ENCODE measurements around the gene CHAD.

CHAD gene

GRCh38 chr17:50468304-50469207 is at the start of gene CHAD:
TSS of gene CHAD (minus strand) at chr17:50468880. CDS start at chr17:50468813, 67 bp downstream.
- DNase-seq, result no peak

GRCh38 chr17:50517504-50518383 is 49.1 kb upstream of the CHAD start:
- DNase-seq, result no peak

- DNase-seq, result no peak
Measured at GRCh38 chr17:50517011-50517410, 48.3 kb upstream of the CHAD start.

GRCh38 chr17:50514936-50515702 is 46.4 kb upstream of the CHAD start:
- DNase-seq, result no peak

- no peak for DNase-seq
Measured at GRCh38 chr17:50514388-50514787, 45.7 kb upstream of the CHAD start.

- no peak for DNase-seq
Measured at GRCh38 chr17:50513495-50513894, 44.8 kb upstream of the CHAD start.

- DNase-seq, result no peak
Measured at GRCh38 chr17:50511058-50511457, 42.4 kb upstream of the CHAD start.

- DNase-seq, result no peak
Measured at GRCh38 chr17:50508573-50509460, 40.1 kb upstream of the CHAD start.

- peak; percentile 70 for DNase-seq
Measured at GRCh38 chr17:50507871-50508572, 39.3 kb upstream of the CHAD start, which contains the start of gene MYCBPAP. TSS of gene MYCBPAP (plus strand) at chr17:50508439. CDS start at chr17:50508675, 236 bp downstream.

GRCh38 chr17:50506298-50506697 is 37.6 kb upstream of the CHAD start:
- no peak for DNase-seq

GRCh38 chr17:50505591-50506130 is 37.0 kb upstream of the CHAD start:
- DNase-seq, result no peak

GRCh38 chr17:50502301-50502990 is 33.8 kb upstream of the CHAD start:
- no peak for DNase-seq

GRCh38 chr17:50501054-50501453 is 32.4 kb upstream of the CHAD start:
- no peak for DNase-seq

GRCh38 chr17:50499721-50500120 is 31.0 kb upstream of the CHAD start:
- DNase-seq, result no peak

- DNase-seq, result no peak
Measured at GRCh38 chr17:50499270-50499669, 30.6 kb upstream of the CHAD start.

- DNase-seq, result no peak
Measured at GRCh38 chr17:50498021-50498874, 29.6 kb upstream of the CHAD start.

GRCh38 chr17:50495918-50496317 is 27.2 kb upstream of the CHAD start:
- DNase-seq, result no peak

- DNase-seq, result no peak
Measured at GRCh38 chr17:50495217-50495823, 26.6 kb upstream of the CHAD start.

GRCh38 chr17:50493744-50494143 is 25.1 kb upstream of the CHAD start:
- no peak for DNase-seq

Measured in midbrain (tissue), 1 donor.